Stomach smooth muscle (tissue), 2 donors: ENCODE results near the gene PPP1R13L.
A peak's percentile ranks its signal among the peaks of the same experiment; 100 is the strongest.
"Not testable (repeated sequence)": the region's sequence is repeated elsewhere in the genome, so short reads cannot be mapped to it uniquely, and the experiment has no call there.

Experiments used
- H3K27ac ChIP-seq: one replicate; pipeline ENCODE4 v1.7.0; 2013; ENCODE audit warnings: mild to moderate bottlenecking, low read length, inconsistent platforms
- H3K27me3 ChIP-seq, 2 donors: one replicate each; pipeline ENCODE4 v1.7.0; 2013; ENCODE audit warnings: low read length in 2 of 2; ENCODE audit not compliant: insufficient read depth in 2 of 2, control insufficient read depth in 1 of 2
- H3K36me3 ChIP-seq, 2 donors: one replicate each; pipeline ENCODE4 v1.7.0; 2013; ENCODE audit warnings: low read length in 2 of 2; ENCODE audit not compliant: control insufficient read depth in 2 of 2, insufficient read depth in 2 of 2
- H3K4me1 ChIP-seq: one replicate; pipeline ENCODE4 v1.7.0; 2013; ENCODE audit warnings: low read length; ENCODE audit not compliant: control insufficient read depth, insufficient read depth
- H3K4me3 ChIP-seq, 2 donors: one replicate each; pipeline ENCODE4 v1.7.0; 2013; ENCODE audit warnings: low read length in 2 of 2
- H3K9ac ChIP-seq, 2 donors: one replicate each; pipeline ENCODE4 v1.7.0; 2013; ENCODE audit warnings: low read length in 2 of 2, mild to moderate bottlenecking in 1 of 2
- H3K9me3 ChIP-seq, 2 donors: one replicate each; pipeline ENCODE4 v1.7.0; 2013; ENCODE audit warnings: low read length in 2 of 2; ENCODE audit not compliant: control insufficient read depth in 2 of 2
- donor health status: healthy.
- donor health status: Pancreatic carcinoma.

Gene PPP1R13L

GRCh38 chr19:45418802-45419201, 13.9 kb upstream of the PPP1R13L start:
- Histone ChIP-seq H3K9me3 (no peaks in the 10 kb centered on the region), H3K27ac (no peak overlapping the region), H3K4me1 (peaks cover 26% of the 10 kb centered on the region), H3K27me3 (no peaks in the 10 kb centered on the region), H3K9ac (no peak overlapping the region), H3K36me3 (peaks cover 15 to 17% of the 10 kb centered on the region in 2 donors), H3K4me3 (no peak overlapping the region)

GRCh38 chr19:45417151-45417550, 12.3 kb upstream of the PPP1R13L start:
- Histone ChIP-seq H3K9me3 (no peaks in the 10 kb centered on the region), H3K27me3 (no peaks in the 10 kb centered on the region), H3K9ac (no peak overlapping the region), H3K4me1 (peaks cover 13% of the 10 kb centered on the region), H3K4me3 (no peak overlapping the region), H3K27ac (no peak overlapping the region), H3K36me3 (peaks cover 23 to 24% of the 10 kb centered on the region in 2 donors)

GRCh38 chr19:45414468-45414867, 9.6 kb upstream of the PPP1R13L start:
- Histone ChIP-seq H3K4me1 (peaks cover 12% of the 10 kb centered on the region), H3K4me3 (no peak overlapping the region), H3K36me3 (peaks cover 14 to 15% of the 10 kb centered on the region in 2 donors), H3K27me3 (no peaks in the 10 kb centered on the region), H3K27ac (no peak overlapping the region), H3K9me3 (no peaks in the 10 kb centered on the region), H3K9ac (no peak overlapping the region)

GRCh38 chr19:45413497-45413896, 8.6 kb upstream of the PPP1R13L start:
- H3K4me3 ChIP-seq: no peak overlapping the region
- H3K4me1 ChIP-seq: peaks cover 12% of the 10 kb centered on the region
- no peaks in the 10 kb centered on the region for H3K9me3 ChIP-seq
- H3K27me3 ChIP-seq: no peaks in the 10 kb centered on the region
- H3K9ac ChIP-seq: no peak overlapping the region
- no peak overlapping the region for H3K27ac ChIP-seq
- peaks cover 14% of the 10 kb centered on the region in 2 donors for H3K36me3 ChIP-seq

GRCh38 chr19:45410330-45410729, 5.5 kb upstream of the PPP1R13L start:
- H3K9ac ChIP-seq, H3K4me3 ChIP-seq, H3K27me3 ChIP-seq, H3K9me3 ChIP-seq, H3K27ac ChIP-seq: not testable (repeated sequence)
- peaks cover 17% of the 10 kb centered on the region for H3K4me1 ChIP-seq
- H3K36me3 ChIP-seq: peaks cover 9 to 11% of the 10 kb centered on the region in 2 donors

- Histone ChIP-seq H3K4me3 (no peak overlapping the region), H3K9me3 (no peaks in the 10 kb centered on the region), H3K27ac (no peak overlapping the region), H3K27me3 (peaks cover 6 to 7% of the 10 kb centered on the region in 2 donors), H3K36me3 (peaks cover 9 to 11% of the 10 kb centered on the region in 2 donors), H3K4me1 (peaks cover 25% of the 10 kb centered on the region), H3K9ac (no peak overlapping the region)
Observed at GRCh38 chr19:45409557-45409920, 4.7 kb upstream of the PPP1R13L start.

DNA sequence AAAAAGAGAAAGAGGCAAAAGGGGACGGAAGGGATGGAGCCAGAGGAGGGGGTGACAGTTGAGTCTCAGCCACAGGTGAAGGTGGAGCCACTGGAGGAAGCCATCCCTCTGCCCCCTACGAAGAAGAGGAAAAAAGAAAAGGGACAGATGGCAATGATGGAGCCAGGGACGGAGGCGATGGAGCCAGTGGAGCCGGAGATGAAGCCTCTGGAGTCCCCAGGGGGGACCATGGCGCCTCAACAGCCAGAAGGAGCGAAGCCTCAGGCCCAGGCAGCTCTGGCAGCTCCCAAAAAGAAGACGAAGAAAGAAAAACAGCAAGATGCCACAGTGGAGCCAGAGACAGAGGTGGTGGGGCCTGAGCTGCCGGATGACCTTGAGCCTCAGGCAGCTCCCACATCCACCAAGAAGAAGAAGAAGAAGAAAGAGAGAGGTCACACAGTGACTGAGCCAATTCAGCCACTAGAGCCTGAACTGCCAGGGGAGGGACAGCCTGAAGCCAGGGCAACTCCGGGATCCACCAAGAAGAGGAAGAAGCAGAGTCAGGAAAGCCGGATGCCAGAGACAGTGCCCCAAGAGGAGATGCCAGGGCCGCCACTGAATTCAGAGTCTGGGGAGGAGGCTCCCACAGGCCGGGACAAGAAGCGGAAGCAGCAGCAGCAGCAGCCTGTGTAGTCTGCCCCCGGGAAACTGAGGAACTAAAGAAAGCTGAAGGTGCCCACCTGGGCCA, 4.1 kb upstream of the PPP1R13L start:
- no peak overlapping the region for H3K4me3 ChIP-seq
- H3K9ac ChIP-seq: no peak overlapping the region
- H3K27me3 ChIP-seq: peaks cover 11 to 13% of the 10 kb centered on the region in 2 donors
- no peaks in the 10 kb centered on the region for H3K9me3 ChIP-seq
- H3K4me1 ChIP-seq: peaks cover 29% of the 10 kb centered on the region
- H3K27ac ChIP-seq: no peak overlapping the region
- peaks cover 7 to 11% of the 10 kb centered on the region in 2 donors for H3K36me3 ChIP-seq

GRCh38 chr19:45408121-45408520, 3.3 kb upstream of the PPP1R13L start:
- Histone ChIP-seq H3K4me1 (peaks cover 33% of the 10 kb centered on the region), H3K27ac (no peak overlapping the region), H3K9me3 (no peaks in the 10 kb centered on the region), H3K27me3 (peaks cover 15 to 21% of the 10 kb centered on the region in 2 donors), H3K4me3 (no peak overlapping the region), H3K9ac (no peak overlapping the region), H3K36me3 (peaks cover under 1 to 3% of the 10 kb centered on the region in 2 donors)

DNA sequence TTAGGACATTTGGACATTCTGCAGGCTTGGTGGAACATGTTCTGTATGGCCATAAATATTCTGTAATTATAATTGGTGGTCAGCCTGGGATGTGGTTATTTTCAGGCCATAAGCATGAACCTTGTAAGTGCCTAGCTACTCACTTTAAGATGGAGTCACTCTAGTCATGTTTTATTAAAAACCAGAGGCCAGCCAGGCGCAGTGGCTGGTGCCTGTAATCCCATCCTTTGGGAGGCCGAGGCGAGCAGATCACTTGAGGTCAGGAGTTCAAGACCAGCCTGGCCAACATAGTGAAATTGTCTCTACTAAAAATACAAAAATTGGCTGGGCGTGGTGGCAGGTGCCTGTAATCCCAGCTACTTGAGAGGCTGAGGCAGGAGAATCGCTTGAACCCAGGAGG, 2.7 kb upstream of the PPP1R13L start:
- not testable (repeated sequence) for H3K27ac ChIP-seq, H3K9ac ChIP-seq, H3K4me3 ChIP-seq, H3K36me3 ChIP-seq, H3K9me3 ChIP-seq
- peaks cover 33% of the 10 kb centered on the region for H3K4me1 ChIP-seq
- H3K27me3 ChIP-seq: peaks cover 18 to 24% of the 10 kb centered on the region in 2 donors

DNA sequence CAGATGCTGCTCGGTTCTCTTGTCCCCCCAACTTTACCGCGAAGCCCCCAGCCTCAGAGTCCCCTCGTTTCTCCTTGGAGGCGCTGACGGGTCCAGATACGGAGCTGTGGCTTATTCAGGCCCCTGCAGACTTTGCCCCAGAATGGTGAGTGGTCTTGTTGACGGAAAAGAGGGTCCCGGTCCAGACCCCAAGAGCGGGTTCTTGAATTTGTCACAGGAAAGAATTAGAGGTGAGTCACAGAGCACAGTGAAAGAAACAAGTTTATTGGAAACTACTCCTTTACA, 2.2 kb upstream of the PPP1R13L start:
- H3K36me3 ChIP-seq: no peaks in the 10 kb centered on the region
- peak overlapping the region in 1 of 2 donors; percentile 65 for H3K9ac ChIP-seq
- H3K4me3 ChIP-seq: peak overlapping the region; percentile 44 to 91
- H3K27me3 ChIP-seq: peaks cover 19 to 24% of the 10 kb centered on the region in 2 donors
- no peak overlapping the region for H3K27ac ChIP-seq
- peaks cover 35% of the 10 kb centered on the region for H3K4me1 ChIP-seq
- H3K9me3 ChIP-seq: no peaks in the 10 kb centered on the region

- Histone ChIP-seq H3K27ac (peak within 1 kb of the TSS; percentile 88), H3K9ac (peak within 1 kb of the TSS; percentile 65 to 91), H3K4me1 (peaks cover 35% of the 10 kb centered on the region), H3K9me3 (no peaks in the 10 kb centered on the region), H3K27me3 (peaks cover 19 to 24% of the 10 kb centered on the region in 2 donors), H3K36me3 (no peaks in the 10 kb centered on the region), H3K4me3 (peak within 1 kb of the TSS; percentile 44 to 91)
Observed at GRCh38 chr19:45406226-45407090, 1.6 kb upstream of the PPP1R13L start, which contains the start of gene POLR1G. TSS of gene POLR1G (plus strand) at chr19:45406644. CDS start at chr19:45406697, 53 bp downstream.
